NOMO-1 (cell line): ENCODE measurements around the gene DEXI.
"Not testable (repeated sequence)": the region's sequence is repeated elsewhere in the genome, so short reads cannot be mapped to it uniquely, and the experiment has no call there.

ENCODE experiments used
- DNase-seq, 2 experiments: peaks; one replicate each; lab custom pipeline; 2025; ENCODE audit not compliant: unreplicated experiment in 2 of 2; lab: John Stamatoyannopoulos, UW

The DEXI gene

DNA sequence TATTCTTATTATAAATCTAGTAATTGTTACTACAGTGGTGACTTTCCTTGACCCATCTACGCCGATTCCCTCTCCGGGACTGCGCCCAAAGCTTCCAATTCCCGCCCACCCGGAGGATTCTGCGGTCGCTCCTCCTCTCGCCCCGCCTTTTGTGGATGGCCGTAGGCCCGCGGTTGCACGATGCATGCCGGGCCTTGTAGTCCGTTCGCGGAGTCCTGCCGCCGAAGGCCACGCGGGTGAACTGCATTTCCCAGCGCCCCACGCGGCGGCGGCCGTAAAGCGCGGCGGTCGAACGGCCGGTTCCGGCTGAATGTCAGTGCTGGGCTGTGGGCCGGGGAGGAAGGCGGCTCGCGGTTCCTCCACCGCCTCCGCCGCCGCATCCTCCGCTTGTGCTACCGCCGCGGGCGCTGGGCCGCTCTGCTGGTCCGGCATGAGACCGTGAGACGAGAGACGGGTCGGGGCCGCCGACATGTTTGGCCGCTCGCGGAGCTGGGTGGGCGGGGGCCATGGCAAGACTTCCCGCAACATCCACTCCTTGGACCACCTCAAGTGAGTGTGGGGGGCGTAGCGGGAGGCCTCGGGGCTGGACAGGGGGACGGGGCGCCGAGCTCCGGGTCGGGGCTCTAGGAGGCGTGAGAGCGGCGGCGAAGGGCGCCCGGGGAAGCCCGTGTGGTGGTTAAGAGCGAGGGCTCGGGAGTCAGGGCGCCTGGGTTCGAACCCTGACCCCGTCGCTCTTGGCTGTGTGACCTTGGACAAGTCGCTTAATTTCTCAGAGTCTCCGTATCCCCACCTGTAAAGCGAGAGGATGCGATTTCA lies 2.2 kb upstream of the DEXI start, which contains the start of gene CLEC16A:
Gene CLEC16A (plus strand): TSS at position 316 of the 816 bp plus-strand sequence. CDS start 154 bp downstream, at position 470.
- peak; percentile 92 to 93 for DNase-seq

DNA sequence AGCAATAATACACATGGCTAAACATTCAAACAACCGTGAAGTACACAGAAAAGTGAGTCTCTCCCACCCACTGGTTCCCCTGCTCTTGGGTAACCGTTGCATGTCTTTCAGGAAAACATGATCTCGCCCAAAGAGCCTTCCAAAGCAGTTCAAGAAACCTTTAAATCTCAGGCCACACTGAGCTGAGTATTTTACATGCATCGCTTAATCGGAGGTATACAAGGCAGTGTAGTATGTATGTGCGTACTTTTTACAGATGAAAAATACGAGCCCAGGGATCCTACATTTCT lies 741 bp upstream of the DEXI start:
- no peak for DNase-seq

DNA sequence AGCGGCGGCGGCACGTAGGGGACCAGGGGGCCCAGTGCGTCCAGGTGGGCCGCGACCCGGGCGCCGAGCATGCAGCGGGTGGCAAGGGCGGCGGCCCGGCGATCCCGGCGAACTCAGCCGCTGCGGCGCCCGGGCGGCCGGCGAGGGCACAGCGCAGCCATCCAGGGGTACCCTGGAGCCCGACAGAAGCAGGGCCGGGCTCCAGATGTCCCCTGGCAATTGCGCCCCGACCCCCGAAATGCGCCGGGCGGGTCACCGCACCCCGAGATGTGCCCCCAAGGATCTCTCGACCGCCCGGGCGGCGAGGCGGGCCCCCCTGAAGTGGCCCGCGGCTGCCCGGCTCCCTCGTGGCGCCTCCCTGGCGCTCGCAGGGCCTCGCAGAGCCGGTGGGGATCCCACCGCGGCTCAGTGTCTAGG lies 325 bp downstream of the DEXI start:
- not testable (repeated sequence) for DNase-seq

- no peak for DNase-seq
These were observed 938 bp downstream of the DEXI start for GRCh38 chr16:10941127-10941933.

GRCh38 chr16:10940501-10941079 lies 1.7 kb downstream of the DEXI start:
- peak in 1 of 2 experiments; percentile 19 for DNase-seq

DNA sequence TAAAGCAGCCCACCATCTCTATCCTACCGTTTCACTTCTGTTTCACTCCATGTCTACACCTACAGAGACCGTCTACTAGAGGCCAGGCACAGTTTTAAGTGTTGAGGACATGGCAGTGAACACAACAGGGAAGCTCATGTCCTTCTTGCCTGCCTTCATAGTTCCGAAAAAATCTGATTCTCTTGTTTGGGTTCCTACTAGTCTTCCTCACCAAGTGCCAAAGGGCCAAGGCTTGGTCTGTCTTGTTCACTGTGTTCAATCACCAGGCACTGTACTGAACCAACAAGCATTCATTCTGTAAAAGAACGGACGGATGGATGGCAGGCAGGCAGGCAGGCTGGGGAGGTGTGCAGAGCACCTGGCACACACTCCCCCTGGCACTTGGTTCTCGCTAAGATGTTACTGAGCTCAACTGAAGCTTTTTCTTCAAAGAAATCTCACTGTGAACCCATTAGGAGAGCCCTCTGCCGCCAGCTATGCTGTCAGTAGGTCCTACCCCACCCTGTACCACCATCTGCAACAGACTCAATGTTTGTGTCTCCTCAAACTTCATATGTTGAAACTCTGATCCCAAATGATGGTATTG lies 2.5 kb downstream of the DEXI start:
- DNase-seq = no peak

GRCh38 chr16:10938796-10939648 lies 3.2 kb downstream of the DEXI start:
- DNase-seq = no peak

DNA sequence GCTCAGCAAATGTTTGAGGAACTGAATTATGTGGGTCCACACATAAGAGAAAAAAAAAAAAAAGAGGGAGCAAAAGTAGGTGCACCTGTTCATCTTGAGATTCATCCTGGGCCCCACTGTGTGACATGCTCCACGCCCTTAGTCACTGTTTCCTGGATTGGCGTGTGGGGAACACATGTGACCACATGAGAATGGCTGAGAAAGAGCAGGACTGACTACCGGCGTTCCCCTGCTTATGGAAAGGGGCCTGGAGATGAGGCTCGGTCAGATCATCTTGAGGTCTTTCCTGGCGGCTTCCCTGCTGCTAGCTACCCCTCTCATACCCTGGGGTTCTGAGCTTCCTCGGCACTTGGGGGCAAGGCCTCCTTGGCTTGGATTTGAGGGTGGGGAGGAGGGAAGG lies 3.9 kb downstream of the DEXI start:
- DNase-seq = no peak

- DNase-seq = no peak
These were observed 5.0 kb downstream of the DEXI start for GRCh38 chr16:10937068-10937859.

- DNase-seq = no peak
These were observed 5.8 kb downstream of the DEXI start for GRCh38 chr16:10936272-10936984.

DNA sequence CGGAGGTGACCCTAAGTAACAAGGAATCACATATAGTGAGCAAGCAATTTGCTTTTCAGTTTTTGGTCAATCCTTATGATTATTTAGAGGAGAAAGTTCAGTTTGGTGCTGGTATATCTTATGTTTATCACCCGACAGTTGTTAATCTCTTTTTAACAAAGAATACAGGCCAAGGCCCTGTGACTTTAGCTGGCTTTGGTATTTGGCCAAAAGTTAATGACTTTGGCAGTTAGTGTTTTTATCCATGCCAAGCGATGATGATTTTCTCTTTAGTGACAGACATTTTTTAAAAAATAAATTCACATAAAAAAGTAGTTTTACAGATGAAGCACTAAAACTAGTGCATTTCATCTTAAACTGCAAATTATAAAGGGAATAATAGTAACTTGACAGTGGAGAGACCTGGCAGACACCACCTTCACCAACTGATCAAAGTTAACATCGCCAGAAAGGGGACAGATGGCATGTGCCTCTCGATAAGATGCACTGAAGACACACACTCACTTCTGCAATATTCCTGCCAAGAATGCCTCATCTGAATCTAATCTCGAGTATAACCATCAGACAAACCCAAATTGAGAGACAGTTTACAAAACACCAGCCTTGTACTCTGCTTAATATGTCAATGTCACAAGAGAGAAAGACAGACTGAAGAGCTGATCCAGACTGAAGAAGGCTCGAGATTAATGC lies 6.9 kb downstream of the DEXI start:
- no peak for DNase-seq

GRCh38 chr16:10934325-10935107 lies 7.8 kb downstream of the DEXI start:
- DNase-seq = no peak

DNA sequence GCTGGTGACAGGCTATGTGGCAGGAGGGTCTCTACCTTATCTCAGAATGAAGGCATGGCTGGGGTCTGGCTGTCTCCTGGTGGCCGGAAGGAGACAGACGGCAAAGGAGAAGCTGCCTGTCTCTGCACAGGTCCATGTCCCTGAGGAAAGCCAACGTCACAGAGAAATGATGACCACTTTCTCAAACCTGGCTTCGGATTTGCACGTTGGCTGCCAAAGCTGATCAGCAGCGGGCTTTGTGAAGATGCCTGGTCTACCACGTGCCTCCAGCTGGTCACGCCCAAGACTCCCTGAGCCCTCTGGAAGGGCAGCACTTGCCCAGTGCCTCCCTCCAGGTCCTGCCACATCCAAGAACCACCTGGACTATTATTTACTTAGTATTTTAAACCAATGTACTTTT lies 8.4 kb downstream of the DEXI start:
- no peak for DNase-seq

- no peak for DNase-seq
These were observed 9.1 kb downstream of the DEXI start for GRCh38 chr16:10932959-10933710.

- DNase-seq = no peak
These were observed 10.2 kb downstream of the DEXI start for GRCh38 chr16:10931977-10932632.

- DNase-seq = no peak
These were observed 11.1 kb downstream of the DEXI start for GRCh38 chr16:10931134-10931533.

DNA sequence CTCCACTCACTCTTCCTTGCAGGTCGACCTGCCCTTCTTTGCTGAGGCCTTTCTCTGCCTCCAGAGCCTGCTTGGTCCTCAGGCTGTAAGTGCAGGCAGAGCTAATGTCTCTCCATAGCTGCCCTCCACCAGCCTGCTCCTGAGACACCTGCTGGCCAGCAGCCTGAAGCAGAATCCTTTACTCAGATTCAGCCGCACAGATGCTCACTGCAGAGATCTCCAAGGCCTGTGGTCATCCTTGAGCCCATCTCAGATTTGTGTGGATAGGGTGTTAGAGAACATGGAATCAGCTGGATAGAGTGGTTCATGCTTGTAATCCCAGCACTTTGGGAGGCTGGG lies 11.5 kb downstream of the DEXI start:
- no peak for DNase-seq
